HG02571 (cell line): ENCODE measurements around the gene PPP1R14C.

Experiments used
- ATAC-seq: cut with Tn5 transposase; IDR thresholded peaks from one replicate; pipeline ENCODE4 v1.9.1; 2021; ENCODE audit warnings: mild to moderate bottlenecking, moderate library complexity; ENCODE audit not compliant: unreplicated experiment

PPP1R14C gene

DNA sequence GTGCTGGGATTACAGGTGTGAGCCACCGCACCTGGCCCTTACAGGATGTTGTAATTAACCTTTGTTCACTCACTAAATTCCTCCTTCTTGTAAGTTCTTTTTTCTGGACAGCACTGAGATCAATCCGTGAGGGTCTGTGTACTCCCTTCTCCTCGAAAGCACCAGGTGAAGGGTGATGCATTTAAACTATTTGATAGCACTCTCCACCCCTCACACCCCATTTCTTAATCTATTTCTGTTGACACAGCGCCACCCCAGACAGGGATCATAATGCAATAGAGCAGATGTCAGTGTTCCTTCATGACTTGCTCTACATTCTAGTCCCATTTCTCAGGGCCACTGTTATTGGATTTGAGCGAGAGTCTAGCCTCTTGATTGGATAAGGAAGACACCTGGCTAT lies 46.3 kb downstream of the PPP1R14C start:
- no peak for ATAC-seq

GRCh38 chr6:150191809-150192208 lies 49.0 kb downstream of the PPP1R14C start:
- ATAC-seq, result no peak

DNA sequence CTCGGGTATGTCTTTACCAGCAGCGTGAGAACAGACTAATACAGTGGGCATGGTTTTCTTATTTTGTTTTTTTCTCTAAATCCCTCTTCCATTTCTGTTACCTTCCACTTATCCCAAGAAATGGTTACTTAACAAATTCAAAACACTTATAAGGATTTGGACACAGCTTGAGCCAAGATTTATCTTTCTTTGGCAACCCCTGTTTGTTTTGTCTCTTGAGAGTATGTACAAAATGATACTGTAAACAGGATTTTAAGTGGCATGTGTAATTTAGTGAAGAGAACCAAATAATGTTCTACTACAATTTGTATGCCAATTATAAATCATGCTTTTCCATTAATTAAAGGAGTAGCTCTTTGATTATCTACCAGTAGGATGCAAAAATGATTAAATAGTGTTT lies 51.4 kb downstream of the PPP1R14C start:
- no peak for ATAC-seq

- no peak for ATAC-seq
These were observed 53.2 kb downstream of the PPP1R14C start for GRCh38 chr6:150195996-150196417.

- no peak for ATAC-seq
These were observed 54.3 kb downstream of the PPP1R14C start for GRCh38 chr6:150196942-150197745.

- no peak for ATAC-seq
These were observed 55.7 kb downstream of the PPP1R14C start for GRCh38 chr6:150198532-150198931.

- ATAC-seq, result no peak
These were observed 56.4 kb downstream of the PPP1R14C start for GRCh38 chr6:150199241-150199640.

- ATAC-seq, result no peak
These were observed 57.7 kb downstream of the PPP1R14C start for GRCh38 chr6:150200428-150201100.

DNA sequence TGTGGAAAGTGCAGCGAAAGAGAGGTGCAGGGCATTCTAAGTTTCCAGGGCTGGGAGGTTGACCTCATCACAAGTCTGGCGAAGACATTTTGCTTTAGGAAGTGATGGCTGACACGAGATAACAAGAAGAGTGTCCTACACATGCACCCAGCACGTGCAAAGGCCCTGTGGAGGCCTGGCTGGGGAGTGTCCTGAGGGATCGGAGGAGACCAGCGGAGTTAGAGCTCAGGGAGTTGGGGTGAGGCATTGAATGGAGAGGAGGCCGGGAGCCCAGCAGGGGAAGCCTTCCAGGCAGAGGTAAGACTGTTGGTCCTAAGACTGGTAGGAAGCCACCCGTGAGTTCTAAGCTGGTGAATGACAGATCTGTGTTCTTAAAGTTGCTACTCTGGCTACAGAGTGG lies 58.4 kb downstream of the PPP1R14C start:
- ATAC-seq, result no peak

DNA sequence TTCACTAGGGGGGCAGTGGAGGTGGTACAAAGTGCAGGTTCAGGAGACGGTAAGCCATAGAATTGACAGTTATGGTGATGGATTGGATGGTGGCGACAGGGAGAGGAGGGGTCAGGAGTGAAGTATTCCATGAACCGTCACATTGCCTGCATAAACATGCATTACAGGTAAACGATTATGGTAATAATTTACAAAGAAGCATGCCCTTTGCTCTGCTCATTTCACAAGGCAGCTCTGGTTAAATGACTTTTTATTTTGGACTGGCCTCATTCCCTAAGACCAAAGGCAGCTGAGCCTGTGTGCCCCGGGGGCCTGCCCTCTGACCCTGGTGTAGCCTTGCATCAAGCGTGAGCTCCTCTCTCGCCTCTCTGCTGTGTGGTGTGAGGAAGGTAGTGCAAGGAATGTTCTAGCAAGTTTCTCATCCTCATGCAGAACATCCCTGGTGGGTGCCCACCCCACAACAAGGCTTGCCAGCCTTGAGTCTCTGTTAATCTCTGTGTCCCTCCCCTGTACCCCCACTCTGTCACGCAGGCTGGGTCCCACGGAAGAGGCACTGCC lies 59.0 kb downstream of the PPP1R14C start:
- no peak for ATAC-seq

DNA sequence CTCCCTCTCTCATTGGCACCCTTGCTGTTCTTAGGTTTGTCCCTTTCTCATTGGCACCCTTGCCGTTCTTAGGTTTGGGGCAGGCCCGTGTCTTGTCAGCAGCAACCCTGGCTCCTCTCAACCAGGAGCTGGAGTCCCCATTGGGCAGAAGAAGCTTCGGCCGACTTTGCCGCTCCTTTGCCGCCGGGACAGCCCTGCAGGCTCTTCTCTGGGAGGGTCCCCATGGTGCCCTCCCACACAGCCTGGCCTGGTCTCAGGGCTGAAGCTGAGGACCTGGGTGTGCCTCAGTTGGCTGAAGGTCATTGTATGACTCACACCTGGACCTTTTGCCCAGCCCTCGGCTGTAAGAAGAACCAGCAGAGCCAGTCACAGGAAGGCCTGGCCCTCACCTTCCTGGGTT lies 59.6 kb downstream of the PPP1R14C start:
- no peak for ATAC-seq

GRCh38 chr6:150202934-150203333 lies 60.1 kb downstream of the PPP1R14C start:
- ATAC-seq, result no peak

- no peak for ATAC-seq
These were observed 60.5 kb downstream of the PPP1R14C start for GRCh38 chr6:150203378-150203777.

DNA sequence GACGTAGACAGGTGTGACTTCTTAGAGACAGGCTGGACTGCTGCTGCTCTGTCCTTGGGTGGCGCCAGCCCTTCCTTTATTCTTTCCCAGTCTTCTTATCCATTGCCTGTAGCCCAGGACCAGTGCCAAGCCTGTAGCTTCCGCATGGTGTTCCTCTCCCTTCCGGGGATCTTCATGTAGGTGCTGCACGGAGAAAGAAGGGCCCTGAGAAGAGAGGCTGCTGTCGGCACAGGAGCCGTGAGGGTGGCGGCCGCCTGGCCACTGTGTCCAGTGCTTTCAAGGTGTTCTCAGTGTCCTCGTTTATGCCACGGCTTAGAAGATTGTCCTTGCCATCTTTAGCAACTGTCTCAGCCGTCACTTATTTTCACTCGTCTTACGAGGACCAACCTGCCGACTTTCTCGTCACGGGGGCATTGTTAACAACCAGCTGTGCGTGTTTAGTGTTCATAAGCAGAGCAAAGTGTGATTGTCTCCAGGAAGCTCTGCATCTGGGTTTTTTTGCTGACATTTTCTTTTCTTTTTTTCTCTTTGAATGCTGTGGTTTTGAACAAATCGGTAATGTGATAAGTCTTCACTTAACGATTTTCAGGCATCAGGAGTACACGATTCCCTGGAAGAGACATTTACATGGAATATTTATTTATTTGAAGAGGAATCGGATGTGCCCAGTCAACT lies 61.2 kb downstream of the PPP1R14C start:
- ATAC-seq, result no peak

- ATAC-seq, result no peak
These were observed 62.0 kb downstream of the PPP1R14C start for GRCh38 chr6:150204705-150205472.

DNA sequence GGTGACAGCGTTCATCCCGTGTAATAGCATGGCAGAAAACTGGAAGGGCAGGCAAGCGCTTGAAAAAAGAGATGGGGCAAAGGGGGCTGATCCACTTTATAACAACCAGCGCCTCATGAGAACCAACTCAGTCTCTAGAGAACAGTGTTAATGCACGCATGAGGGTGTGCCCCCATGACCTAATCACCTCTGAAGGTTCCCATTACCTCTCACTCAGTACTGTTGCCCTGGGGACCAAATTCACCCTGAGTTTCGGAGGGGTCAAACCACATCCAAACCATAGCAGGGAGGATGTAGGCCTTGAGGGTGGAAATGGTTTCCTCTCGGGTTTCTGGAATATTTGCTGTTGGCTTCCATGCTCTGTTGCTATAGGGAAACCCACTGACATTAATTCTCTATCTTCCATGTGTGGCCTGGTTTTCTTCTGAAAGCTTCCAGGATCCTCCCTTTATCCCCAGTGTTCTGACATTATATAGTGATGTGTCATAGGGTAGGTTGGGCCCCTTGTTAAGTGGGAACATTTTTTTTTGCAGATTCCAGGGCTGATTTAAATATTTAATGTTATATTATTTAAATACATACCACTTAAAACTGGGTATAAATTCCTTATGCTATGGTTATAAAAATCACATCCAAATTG lies 65.2 kb downstream of the PPP1R14C start:
- no peak for ATAC-seq

DNA sequence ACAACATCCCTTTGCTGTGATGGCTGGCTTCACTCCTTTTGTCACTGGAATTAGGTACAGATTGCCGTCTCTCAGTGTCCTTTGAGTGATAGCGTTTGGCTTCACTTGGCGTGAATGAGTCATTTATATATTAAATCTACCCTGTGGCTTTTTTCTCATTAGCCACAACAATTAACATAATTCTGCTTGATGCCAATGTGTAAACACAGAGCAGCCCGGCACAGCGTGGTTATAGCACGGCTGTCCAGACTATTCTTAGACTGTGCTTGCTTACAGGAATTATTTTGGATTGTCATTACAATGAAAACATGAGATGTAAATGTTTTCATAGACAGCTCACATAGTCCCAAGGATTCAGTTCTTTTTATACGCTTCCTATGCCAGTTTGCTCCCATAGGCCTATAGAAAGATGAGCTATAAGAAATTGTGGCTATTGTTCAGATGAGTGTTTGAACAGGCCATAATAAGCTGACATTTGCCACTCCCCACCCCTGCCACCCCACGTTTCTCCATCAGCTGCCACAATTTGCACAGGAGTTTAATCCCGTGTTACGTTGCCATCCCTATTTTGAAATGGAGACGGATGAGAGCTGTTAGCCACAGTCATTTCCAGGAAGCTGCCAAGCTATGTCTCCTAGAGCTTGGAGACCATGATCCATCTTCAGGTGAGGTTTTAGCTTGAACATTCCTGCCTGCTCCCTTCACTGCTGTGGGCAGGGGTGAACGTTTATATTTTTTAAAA lies 65.9 kb downstream of the PPP1R14C start:
- ATAC-seq, result no peak

DNA sequence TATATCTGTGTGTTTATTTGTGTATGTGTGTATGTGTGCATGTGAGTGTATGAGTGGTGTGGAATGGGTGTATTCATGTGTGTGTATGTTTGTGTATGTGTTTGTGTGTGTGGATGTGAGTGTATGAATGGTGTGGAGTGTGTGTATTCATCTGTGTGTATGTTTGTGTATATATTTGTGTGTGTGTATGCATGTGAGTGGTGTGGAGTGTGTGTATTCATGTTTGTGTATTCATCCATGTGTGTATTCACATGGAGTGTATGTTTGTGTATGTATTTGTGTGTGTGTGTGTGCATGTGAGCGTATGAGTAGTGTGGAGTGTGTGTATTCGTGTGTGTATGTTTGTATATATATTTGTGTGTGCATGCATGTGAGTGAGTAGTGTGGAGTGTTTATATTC lies 66.6 kb downstream of the PPP1R14C start:
- no peak for ATAC-seq

DNA sequence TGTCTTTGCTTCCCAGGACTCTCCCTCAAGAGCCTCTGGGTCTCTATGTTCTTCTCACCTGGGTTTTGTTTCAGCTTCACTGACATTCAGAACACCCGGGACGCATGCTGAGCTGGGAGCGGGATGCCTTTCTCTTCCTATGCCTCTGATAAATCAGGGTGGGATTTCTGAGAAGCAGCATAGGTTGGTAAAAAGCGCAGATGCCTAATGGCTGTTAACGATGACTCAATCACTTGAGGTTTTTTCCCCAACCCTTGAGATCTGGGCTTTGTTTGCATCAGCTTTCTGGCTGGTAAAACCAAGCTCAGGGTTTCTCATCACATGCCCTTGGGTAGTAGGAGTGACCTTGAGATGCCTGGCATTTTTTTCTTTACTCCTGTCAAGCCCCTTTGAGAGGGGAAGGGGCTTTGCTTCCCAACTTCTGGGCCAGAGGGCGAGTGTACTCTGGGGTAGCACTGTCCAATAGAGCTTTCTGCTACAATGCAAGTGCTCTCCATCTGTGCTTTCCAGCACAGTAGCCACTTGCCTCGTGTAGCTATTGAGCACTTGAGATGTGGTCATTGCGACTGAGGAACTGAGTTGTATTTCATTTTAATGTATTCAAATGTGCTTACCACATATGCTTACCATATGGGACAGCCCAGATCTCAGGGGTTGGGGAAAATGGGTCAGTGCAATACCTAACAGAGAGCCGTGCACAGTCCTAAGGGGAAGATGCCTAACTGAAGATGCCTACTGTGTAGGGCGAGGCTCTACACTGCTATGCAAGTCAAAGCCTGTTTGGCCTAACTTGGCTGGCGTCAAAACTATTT lies 69.1 kb downstream of the PPP1R14C start:
- ATAC-seq, result no peak
